ENCODE results near the gene PTPRZ1. TPM values are rescaled to one million over a fixed set of nuclear protein-coding genes. Genes with fewer than 3 reads are reported as not detected.

The PTPRZ1 gene
- total and polyA plus RNA-seq, 2 of the 8 experiments (the other 6 are each of a cell fraction or from before 2014, with no cell fraction given), result 112 to 135 TPM

GRCh38 chr7:121872831-121873288, at the start of gene PTPRZ1 (continued):
- TF ChIP-seq SRF (IDR thresholded peaks at IDR 0.05; ENCODE audit: low read depth, low read length), result no peak
- 0 out of 4 replicates have a peak, but pooled peaks of 1 of the 2 experiments have one; percentile 0 for TF ChIP-seq RAD21 (IDR thresholded peaks at IDR 0.05 in 1 of 2, conservative IDR thresholded peaks at IDR 0.05 in 1 of 2; ENCODE audit: low read depth in 2 of 2, low read length in 2 of 2)
- no peak for TF ChIP-seq SP4 (IDR thresholded peaks at IDR 0.05; ENCODE audit: low read length)
- TF ChIP-seq SIN3A (conservative IDR thresholded peaks at IDR 0.05 in 1 of 2, IDR thresholded peaks at IDR 0.05 in 1 of 2; ENCODE audit: low read depth in 1 of 2, low read length in 2 of 2), result no peak
- TF ChIP-seq POLR2AphosphoS5 (IDR thresholded peaks at IDR 0.05; ENCODE audit: low read depth, low read length), result peak; percentile 88
- TF ChIP-seq RBBP5 (IDR thresholded peaks at IDR 0.05; ENCODE audit: borderline replicate concordance, low read depth, low read length), result peak; percentile 99
- TF ChIP-seq KDM4A (IDR thresholded peaks at IDR 0.05; ENCODE audit: low read depth, low read length, severe bottlenecking), result no peak
- no peak for TF ChIP-seq YY1 (IDR thresholded peaks at IDR 0.05; ENCODE audit: low read depth, low read length)
- no peak for TF ChIP-seq ATF2 (IDR thresholded peaks at IDR 0.05; ENCODE audit: low read length)
- no peak for TF ChIP-seq KDM5A (IDR thresholded peaks at IDR 0.05; ENCODE audit: low read length)
- no peak for TF ChIP-seq ATF3 (IDR thresholded peaks at IDR 0.05; ENCODE audit: insufficient read depth, low read depth, low read length)
- no peak for TF ChIP-seq EZH2 (IDR thresholded peaks at IDR 0.05; ENCODE audit: low read depth, low read length, severe bottlenecking)
- TF ChIP-seq ASH2L (IDR thresholded peaks at IDR 0.05; ENCODE audit: low read length), result no peak
- no peak for TF ChIP-seq TCF12 (IDR thresholded peaks at IDR 0.05; ENCODE audit: low read depth, low read length)
- TF ChIP-seq MAFK (IDR thresholded peaks at IDR 0.05; ENCODE audit: low read depth, low read length), result no peak
- no peak for TF ChIP-seq FOSL1 (IDR thresholded peaks at IDR 0.05; ENCODE audit: insufficient read depth, low read depth, low read length)

Measured in H1 (cell line).